HepG2 (cell line): ENCODE measurements around the gene ATPAF2. TPM values are rescaled to one million over a fixed set of nuclear protein-coding genes. Genes with fewer than 3 reads are reported as not detected.

ENCODE experiments used
- MTF2 ChIP-seq: sonication (generic); formaldehyde crosslinking; IDR thresholded peaks from 2 replicates; pipeline ENCODE4 v1.5.0; 2020; ENCODE audit warnings: missing genetic modification reagents, borderline replicate concordance
- NAIF1 ChIP-seq: sonication (generic); formaldehyde crosslinking; IDR thresholded peaks from 2 replicates; pipeline ENCODE4 v1.5.0; 2020; ENCODE audit warnings: mild to moderate bottlenecking, missing genetic modification reagents, borderline replicate concordance
- PCBP2 ChIP-seq: fragments of 200-400 bp; formaldehyde crosslinking; optimal IDR thresholded peaks from 2 replicates; pipeline ENCODE3; 2018; ENCODE audit warnings: low read length, low read depth; ENCODE audit not compliant: poor library complexity, severe bottlenecking
- RFXANK ChIP-seq: IDR thresholded peaks from 2 replicates; pipeline ENCODE4 v1.6.1; 2016
- ZNF383 ChIP-seq: sonication (generic); formaldehyde crosslinking; IDR thresholded peaks from 2 replicates; pipeline ENCODE4 v1.4.0; 2020; ENCODE audit warnings: missing genetic modification reagents, mild to moderate bottlenecking, borderline replicate concordance
- ZNF446 ChIP-seq: sonication (generic); formaldehyde crosslinking; IDR thresholded peaks from 2 replicates; pipeline ENCODE4 v1.5.0; 2020; ENCODE audit warnings: mild to moderate bottlenecking, missing genetic modification reagents
- ZNF607 ChIP-seq: sonication (generic); formaldehyde crosslinking; IDR thresholded peaks from 2 replicates; pipeline ENCODE4 v1.5.1; 2020; ENCODE audit warnings: missing genetic modification reagents, mild to moderate bottlenecking, borderline replicate concordance
- polyA plus RNA-seq, 8 experiments: library from polyadenylated mRNA; depleted of rRNA in 3 of 8; stranded (reverse) in 7 of 8; unstranded in 1 of 8; fragments of >200 nt; fragmentation: Illumina TruSeq in 4 of 8; extraction: Trizol in 4 of 8; gene quantifications; 2 replicates each; pipeline versions ENCODE4 v1.2.1 to v1.2.3, GENCODE V29; 2011 to 2016; ENCODE audit warnings: low read depth in 4 of 8, missing spikeins in 1 of 8, mixed read lengths in 1 of 8; ENCODE audit not compliant: insufficient read depth in 1 of 8
- total RNA-seq, 5 experiments: library from RNA; depleted of rRNA; stranded (reverse); fragments of >200 nt; fragmentation: Illumina TruSeq; extraction: Trizol; gene quantifications; 2 replicates each; pipeline ENCODE4 v1.2.3, GENCODE V29; 2016; ENCODE audit warnings: low read depth in 1 of 5
- TF ChIP-seq, protein P1 (sequence below): sonication (generic); formaldehyde crosslinking; IDR thresholded peaks from 2 replicates; pipeline ENCODE4 v1.5.0; 2020; ENCODE audit warnings: missing genetic modification reagents
- TF ChIP-seq, protein P2 (sequence below), 2 experiments: sonication (generic) in 1 of 2; formaldehyde crosslinking in 1 of 2; IDR thresholded peaks; 2 replicates each; pipeline versions ENCODE4 v1.6.1 to v1.9.0; 2014 to 2022; ENCODE audit warnings: antibody characterized with exemption in 1 of 2, borderline replicate concordance in 1 of 2, inconsistent platforms in 1 of 2, low read depth in 1 of 2, missing genetic modification reagents in 1 of 2
- TF ChIP-seq, protein P3 (sequence below): sonication (generic); formaldehyde crosslinking; IDR thresholded peaks from 2 replicates; pipeline ENCODE4 v1.8.0; 2022; ENCODE audit warnings: mild to moderate bottlenecking, missing genetic modification reagents, moderate library complexity
- TF ChIP-seq, protein P4 (sequence below): sonication (generic); formaldehyde crosslinking; IDR thresholded peaks from 2 replicates; pipeline ENCODE4 v1.5.0; 2020; ENCODE audit warnings: mild to moderate bottlenecking, missing genetic modification reagents
- TF ChIP-seq, protein P5 (sequence below): sonication (generic); formaldehyde crosslinking; IDR thresholded peaks from 2 replicates; pipeline ENCODE4 v1.8.1; 2023; ENCODE audit warnings: mild to moderate bottlenecking, inconsistent platforms, moderate library complexity, missing genetic modification reagents, borderline replicate concordance
- TF ChIP-seq, protein P6 (sequence below): sonication (generic); formaldehyde crosslinking; IDR thresholded peaks from 2 replicates; pipeline ENCODE4 v1.4.0; 2020; ENCODE audit warnings: mild to moderate bottlenecking, missing genetic modification reagents

ATPAF2 gene
- total and polyA plus RNA-seq, 2 of the 13 experiments (the other 11 are each of a cell fraction or from before 2014, with no cell fraction given) = 15.0 to 16.5 TPM

DNA sequence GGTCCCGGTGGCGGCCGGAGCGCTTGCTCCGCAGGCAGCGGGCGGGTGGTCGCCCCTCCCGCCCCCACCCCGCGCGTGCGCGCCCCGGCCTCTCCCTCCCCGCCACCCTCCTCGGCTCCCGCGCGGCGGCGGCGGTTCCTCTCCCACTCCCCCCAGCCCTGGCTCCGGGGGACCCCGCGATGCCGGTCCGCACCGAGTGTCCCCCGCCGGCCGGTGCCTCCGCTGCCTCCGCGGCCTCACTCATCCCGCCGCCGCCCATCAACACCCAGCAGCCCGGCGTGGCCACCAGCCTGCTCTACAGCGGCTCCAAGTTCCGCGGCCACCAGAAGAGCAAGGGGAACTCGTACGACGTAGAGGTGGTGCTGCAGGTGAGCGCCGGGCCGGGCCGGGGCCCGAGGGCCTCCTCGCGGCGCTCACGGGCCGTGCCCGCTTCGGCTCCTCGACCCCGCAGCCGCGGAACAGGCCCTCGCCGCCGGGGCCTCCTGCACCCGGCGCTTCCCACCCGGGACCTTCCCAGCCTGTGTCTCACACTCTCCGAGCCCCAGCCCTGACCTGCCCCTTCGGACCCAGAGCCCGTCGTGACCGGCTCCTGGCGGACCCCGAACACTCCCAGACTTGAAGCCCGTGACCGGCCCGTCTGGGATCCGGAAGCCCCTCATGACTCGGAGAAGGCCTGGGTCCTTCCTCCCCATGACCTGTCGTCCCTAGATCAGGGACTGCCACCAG lies 730 bp upstream of the ATPAF2 start (continued):
- TF ChIP-seq ZNF607 (CRISPR knock-in tag) (peak; percentile 76; the same call in 1 of the 2 replicates), PCBP2 (no peak), RFXANK (no peak), ZNF446 (peak; percentile 78; the same call in 1 of the 2 replicates), MTF2 (0 out of 2 replicates have a peak, but pooled peaks have one; percentile 54), NAIF1 (CRISPR knock-in tag) (no peak), ZNF383 (CRISPR knock-in tag) (no peak)
- TF ChIP-seq, protein P1, sequence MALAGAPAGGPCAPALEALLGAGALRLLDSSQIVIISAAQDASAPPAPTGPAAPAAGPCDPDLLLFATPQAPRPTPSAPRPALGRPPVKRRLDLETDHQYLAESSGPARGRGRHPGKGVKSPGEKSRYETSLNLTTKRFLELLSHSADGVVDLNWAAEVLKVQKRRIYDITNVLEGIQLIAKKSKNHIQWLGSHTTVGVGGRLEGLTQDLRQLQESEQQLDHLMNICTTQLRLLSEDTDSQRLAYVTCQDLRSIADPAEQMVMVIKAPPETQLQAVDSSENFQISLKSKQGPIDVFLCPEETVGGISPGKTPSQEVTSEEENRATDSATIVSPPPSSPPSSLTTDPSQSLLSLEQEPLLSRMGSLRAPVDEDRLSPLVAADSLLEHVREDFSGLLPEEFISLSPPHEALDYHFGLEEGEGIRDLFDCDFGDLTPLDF (CRISPR knock-in tag) = no peak
- TF ChIP-seq, protein P2, sequence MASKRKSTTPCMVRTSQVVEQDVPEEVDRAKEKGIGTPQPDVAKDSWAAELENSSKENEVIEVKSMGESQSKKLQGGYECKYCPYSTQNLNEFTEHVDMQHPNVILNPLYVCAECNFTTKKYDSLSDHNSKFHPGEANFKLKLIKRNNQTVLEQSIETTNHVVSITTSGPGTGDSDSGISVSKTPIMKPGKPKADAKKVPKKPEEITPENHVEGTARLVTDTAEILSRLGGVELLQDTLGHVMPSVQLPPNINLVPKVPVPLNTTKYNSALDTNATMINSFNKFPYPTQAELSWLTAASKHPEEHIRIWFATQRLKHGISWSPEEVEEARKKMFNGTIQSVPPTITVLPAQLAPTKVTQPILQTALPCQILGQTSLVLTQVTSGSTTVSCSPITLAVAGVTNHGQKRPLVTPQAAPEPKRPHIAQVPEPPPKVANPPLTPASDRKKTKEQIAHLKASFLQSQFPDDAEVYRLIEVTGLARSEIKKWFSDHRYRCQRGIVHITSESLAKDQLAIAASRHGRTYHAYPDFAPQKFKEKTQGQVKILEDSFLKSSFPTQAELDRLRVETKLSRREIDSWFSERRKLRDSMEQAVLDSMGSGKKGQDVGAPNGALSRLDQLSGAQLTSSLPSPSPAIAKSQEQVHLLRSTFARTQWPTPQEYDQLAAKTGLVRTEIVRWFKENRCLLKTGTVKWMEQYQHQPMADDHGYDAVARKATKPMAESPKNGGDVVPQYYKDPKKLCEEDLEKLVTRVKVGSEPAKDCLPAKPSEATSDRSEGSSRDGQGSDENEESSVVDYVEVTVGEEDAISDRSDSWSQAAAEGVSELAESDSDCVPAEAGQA (IDR thresholded peaks at IDR 0.05; ENCODE audit: low read depth) = no peak
- TF ChIP-seq, protein P2 (CRISPR knock-in tag; IDR thresholded peaks at IDR 0.05; ENCODE audit: borderline replicate concordance) = 0 out of 2 replicates have a peak, but pooled peaks have one; percentile 3
- TF ChIP-seq, protein P3, sequence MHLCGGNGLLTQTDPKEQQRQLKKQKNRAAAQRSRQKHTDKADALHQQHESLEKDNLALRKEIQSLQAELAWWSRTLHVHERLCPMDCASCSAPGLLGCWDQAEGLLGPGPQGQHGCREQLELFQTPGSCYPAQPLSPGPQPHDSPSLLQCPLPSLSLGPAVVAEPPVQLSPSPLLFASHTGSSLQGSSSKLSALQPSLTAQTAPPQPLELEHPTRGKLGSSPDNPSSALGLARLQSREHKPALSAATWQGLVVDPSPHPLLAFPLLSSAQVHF (CRISPR knock-in tag) = 0 out of 2 replicates have a peak, but pooled peaks have one; percentile 17
- TF ChIP-seq, protein P4, sequence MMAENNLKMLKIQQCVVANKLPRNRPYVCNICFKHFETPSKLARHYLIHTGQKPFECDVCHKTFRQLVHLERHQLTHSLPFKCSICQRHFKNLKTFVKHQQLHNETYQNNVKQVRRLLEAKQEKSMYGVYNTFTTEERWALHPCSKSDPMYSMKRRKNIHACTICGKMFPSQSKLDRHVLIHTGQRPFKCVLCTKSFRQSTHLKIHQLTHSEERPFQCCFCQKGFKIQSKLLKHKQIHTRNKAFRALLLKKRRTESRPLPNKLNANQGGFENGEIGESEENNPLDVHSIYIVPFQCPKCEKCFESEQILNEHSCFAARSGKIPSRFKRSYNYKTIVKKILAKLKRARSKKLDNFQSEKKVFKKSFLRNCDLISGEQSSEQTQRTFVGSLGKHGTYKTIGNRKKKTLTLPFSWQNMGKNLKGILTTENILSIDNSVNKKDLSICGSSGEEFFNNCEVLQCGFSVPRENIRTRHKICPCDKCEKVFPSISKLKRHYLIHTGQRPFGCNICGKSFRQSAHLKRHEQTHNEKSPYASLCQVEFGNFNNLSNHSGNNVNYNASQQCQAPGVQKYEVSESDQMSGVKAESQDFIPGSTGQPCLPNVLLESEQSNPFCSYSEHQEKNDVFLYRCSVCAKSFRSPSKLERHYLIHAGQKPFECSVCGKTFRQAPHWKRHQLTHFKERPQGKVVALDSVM (CRISPR knock-in tag) = no peak
- TF ChIP-seq, protein P5, sequence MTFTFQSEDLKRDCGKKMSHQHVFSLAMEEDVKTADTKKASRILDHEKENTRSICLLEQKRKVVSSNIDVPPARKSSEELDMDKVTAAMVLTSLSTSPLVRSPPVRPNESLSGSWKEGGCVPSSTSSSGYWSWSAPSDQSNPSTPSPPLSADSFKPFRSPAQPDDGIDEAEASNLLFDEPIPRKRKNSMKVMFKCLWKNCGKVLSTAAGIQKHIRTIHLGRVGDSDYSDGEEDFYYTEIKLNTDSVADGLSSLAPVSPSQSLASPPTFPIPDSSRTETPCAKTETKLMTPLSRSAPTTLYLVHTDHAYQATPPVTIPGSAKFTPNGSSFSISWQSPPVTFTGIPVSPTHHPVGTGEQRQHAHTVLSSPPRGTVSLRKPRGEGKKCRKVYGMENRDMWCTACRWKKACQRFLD (CRISPR knock-in tag) = no peak
- TF ChIP-seq, protein P6, sequence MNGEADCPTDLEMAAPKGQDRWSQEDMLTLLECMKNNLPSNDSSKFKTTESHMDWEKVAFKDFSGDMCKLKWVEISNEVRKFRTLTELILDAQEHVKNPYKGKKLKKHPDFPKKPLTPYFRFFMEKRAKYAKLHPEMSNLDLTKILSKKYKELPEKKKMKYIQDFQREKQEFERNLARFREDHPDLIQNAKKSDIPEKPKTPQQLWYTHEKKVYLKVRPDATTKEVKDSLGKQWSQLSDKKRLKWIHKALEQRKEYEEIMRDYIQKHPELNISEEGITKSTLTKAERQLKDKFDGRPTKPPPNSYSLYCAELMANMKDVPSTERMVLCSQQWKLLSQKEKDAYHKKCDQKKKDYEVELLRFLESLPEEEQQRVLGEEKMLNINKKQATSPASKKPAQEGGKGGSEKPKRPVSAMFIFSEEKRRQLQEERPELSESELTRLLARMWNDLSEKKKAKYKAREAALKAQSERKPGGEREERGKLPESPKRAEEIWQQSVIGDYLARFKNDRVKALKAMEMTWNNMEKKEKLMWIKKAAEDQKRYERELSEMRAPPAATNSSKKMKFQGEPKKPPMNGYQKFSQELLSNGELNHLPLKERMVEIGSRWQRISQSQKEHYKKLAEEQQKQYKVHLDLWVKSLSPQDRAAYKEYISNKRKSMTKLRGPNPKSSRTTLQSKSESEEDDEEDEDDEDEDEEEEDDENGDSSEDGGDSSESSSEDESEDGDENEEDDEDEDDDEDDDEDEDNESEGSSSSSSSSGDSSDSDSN (CRISPR knock-in tag) = peak; percentile 64; the same call in 1 of the 2 replicates
